GM18511 (cell line): ENCODE data around the gene WDR86.

Experiments
- ATAC-seq: cut with Tn5 transposase; IDR thresholded peaks from one replicate; pipeline ENCODE4 v1.9.1; 2021; ENCODE audit warnings: mild to moderate bottlenecking, moderate library complexity; ENCODE audit not compliant: unreplicated experiment

WDR86 gene

DNA sequence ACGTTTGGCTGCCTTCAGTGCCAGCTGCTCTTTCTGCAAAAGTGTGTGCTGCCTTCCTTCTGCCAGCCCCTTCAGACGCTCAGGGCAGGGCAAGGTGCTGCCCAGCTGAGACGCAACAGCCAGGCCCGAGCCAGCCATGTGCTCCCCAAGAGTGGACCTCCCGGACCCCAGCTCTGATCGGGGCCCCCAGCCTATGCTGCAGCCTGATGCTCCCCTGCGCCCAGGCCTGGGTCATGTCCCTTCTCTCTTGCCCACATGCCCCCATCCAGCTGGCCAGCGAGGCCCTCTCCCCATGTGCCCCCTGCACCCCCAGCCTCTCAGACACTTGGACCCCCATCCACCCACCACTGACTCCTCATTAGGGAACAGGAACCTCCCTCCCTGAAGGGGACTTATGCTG is 17.8 kb downstream of the WDR86 start:
- ATAC-seq = no peak

DNA sequence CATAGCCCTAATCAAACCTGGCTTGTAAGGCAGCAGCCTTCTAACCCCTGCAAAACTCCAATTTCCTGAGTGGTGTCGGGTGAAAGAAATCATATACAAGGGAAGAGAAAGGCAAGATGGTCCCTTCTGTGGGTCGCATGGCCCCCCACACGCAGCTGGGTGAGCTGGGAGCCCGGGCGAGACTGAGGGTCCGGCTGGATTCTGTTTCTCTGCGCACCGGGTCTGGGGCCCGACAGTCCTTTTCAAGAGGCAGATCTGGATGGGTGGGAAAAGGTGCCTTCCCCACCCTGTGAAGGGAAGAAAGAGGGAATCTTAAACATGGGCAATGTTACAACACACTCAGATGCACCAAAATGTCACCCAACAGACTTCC is 18.5 kb downstream of the WDR86 start:
- ATAC-seq = no peak

DNA sequence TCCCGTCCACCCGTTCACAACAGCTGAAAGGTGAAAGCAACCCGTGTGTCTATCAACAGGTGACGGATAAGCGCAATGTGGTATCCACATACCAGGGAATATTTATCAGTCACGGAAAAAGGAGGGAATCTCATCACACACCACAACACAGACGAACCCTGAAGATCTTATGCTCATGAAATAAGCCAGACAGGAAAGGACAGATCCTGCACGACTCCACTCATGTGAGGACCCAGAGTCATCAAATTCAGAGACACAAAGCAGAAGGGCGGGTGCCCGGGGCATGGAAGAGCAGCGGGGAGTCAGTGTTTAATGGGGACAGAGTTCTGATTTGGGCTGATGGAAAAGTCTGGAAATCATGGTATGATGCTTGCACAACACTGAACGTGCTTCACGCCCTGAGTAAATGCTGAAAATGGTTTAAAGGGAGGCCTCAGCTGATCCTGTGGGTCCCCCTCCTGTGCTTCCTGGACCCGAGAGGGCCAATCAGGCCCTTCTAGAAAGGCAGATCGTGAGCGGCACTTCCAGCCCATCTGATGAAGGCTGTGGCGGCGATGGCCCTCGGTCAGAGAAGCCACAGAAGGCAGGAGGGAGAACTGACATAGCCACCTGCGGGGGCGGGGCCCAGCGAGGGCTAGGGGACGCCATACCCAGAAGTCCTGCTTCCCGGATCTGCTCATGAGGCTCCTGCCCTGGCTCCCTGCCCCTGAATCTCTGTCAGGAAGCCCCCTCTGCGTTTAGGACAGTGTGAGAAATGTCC is 19.1 kb downstream of the WDR86 start:
- ATAC-seq = no peak

DNA sequence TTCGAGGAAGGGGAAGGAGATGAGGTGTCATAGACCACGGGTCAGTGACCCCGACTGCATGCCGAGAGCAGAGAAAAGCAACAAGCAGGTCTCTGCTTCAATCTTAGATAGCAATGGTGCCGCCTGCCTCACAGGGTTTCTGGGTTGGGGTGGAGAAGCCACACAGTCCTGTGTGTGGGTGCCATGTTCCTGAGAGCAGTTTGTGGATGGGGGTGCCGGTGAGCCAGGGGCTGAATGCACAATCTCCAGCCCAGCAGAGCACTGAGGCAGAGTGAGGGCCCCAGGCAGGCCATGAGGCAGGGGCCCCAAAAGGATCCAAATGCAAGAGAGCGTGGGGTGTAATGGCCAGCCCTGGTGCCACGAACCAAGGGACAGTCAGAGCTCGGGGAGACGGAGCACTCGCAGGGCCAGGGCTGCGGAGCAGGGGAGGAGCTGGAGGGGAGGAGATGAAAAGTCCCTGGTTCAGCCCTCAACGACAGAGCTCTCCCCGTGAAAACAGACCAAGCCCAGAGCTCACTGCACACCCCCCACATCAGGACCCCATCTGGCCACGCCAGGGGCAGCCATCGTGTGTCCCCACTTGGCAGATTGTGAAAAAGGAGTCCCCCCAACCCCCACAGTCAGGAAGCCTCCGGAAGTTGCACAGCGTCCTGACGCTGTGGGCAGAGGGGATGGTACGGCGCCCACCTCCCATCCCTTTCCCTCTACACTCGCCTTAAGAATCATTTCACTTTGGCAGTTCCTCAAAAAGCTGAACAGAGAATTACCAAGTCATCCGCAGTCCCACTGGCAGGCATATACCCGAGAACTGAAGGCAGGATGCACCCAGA is 19.9 kb downstream of the WDR86 start:
- no peak for ATAC-seq

DNA sequence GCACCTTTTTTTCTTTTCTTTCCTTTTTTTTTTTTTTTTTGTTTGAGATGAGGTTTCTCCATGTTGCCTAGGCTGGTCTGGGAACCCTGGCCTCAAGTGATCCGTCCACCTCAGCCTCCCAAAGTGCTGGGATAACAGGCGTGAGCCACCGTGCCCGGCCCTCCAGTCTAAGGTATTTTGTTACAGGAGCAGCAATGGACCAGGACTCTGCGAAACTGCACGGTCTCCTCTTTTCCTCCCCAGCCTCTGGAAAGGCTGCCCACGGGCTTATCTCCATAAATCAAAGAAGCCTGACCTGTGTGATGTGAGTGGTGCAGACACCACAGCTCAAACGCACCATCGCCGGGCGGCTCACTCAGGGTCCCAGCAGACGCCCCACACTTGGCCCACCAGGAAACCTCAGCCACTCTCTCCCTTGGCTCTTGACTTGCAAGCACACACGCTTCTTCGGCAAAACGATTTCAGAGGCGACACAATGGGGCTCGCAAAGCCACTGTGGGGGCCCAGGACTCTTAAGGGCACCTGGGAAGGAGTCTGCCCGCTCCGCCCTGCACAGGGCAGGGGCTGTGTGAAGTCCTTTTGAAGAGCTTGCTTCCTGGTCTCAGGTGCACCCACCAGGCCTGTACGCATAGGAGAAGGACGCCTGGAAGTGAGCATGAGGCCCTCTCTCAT is 20.6 kb downstream of the WDR86 start:
- ATAC-seq = no peak

DNA sequence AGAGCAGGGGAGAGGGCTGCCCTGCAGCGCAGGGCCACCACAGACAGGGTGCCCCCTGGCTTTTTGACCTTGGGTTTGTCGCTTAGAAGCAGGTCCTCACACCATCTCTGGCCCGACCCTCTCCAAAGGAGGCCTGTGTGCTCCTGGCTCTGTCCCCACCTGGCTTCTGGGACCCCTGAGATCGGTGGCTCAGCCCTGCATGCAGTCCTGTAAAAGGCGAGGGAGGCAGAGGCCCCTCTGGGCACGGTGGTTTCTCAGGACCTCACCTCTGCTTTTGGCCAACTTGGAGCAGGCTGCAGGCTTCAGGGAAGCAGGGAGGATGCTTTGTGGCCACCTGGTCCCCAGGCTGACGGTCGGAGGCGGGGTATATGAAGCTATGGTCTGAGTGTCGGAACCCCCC is 21.4 kb downstream of the WDR86 start:
- ATAC-seq = no peak

DNA sequence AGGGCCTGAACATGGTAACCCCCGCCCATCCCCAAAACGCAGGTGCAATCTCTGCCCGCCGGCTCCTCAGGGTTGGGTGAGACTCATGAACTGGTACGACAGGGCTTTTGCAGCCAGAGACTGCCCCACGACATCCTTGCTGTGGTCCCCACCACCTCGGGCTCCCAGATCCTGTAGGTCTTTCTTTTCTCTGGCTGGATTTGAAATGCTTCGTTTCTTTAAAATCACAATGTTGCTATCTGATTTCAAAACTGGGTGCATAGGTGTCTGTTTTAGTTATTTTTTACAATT is 21.9 kb downstream of the WDR86 start:
- ATAC-seq = no peak

DNA sequence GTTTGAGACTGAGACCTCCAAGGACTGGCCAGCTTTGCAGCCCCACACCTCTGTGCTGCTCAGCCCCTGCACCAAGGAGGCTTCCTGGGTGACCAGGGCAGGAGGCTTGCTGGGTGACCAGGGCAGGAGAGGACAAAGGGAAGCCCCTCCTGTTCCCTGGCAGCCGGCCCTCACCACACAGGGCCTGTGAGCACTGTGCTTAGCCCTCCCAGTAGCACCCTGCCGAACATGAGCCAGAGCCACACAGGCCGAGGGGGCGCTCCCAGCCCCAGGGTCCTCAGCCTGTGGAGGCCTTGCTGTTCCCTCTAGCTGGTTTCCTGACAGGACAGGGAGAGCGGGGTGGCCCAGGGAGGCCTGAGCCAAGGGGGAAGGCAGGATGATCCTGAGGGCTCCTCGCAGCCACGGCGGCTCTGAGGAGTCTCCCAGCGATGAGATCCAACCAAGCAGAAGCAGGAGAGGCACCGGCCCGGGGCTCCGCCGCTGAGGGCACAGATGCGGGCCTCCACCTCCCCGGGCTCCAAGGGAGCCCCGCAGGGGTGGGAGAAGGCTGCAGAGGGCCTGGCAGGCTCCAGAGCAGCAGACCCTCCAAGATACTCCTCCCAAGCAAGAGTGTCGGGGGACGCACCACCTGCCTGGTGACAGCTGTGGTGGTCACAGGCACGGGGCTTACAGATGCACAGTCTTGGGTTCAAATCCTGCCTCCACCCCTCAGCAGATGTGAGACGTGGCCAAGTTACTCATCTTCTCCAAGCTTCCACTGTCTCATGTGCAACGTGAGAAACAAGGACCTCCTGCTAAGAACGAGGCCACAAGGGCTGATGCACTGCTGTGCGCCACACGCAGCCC is 22.5 kb downstream of the WDR86 start:
- no peak for ATAC-seq

DNA sequence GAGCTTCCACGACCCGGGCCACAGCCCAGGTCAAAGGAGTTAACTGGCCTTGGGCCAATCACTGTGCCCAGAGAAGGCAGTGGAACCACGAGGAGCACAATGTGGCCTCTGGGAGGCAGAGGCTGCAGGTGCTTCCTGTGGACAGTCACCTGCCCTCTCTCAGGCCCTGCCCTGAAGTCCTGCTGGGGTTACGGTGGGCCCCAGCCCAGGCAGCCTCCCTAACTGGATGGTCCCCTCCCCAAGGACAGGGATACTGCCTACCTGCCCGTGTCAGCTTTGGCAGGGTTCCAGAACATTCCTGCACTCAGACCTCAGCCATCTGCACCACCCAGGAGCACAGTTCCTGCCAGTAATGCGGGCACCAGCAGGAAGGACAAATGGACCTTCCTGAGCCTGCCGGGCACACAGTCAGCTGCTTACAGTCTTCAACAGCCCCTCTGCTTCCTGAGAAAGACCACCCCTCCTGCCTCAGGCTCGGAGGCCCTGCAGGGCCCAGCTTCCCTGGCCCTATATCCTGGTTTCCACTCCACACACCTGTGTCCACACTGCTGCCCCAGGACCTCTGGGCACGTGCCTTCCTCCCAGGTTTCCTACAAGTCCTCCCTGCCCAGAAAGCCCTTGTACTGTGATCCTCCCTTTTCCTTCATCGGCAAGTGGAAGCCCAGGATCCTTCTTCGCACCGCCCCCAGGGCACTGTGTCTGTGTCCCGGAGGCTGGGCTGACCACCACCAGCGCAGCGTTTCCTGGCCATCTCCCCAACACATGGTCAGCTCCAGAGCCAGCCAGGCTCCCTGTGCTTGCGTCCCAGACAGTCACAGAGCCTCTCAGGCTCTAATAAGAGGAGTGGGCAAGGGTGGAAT is 23.3 kb downstream of the WDR86 start:
- ATAC-seq = no peak

DNA sequence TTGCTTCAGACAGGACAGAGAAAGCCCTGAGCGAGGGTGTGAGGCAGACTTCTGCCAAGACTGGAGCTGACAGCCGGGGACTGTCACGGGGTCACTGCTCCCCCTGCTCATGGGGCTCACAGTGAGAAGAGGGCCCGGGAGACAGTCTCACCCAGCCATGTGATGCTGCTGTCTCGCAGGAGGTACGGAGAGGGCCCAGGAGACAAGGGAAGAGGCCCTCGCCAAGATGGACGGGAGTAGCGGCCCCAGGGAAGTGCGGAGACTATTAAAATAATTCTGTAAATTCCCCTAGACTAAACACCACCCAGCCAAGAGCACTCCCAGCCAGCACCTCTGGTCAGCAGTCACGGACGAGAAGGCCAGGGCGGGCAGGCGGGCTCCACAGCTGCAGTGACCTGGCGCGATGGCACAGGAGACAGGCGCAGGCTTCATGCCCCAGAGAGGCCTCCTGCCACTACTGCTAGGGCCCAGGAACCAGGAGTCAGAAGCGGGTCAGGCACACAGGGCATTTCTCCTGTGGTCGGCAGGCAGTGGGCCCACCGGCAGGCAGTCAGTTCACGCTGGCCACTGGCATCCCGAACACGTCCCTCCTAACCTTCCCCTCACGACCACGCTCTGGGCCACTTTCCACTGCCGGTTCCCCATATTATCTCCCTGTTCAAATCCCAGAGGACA is 24.1 kb downstream of the WDR86 start:
- no peak for ATAC-seq

DNA sequence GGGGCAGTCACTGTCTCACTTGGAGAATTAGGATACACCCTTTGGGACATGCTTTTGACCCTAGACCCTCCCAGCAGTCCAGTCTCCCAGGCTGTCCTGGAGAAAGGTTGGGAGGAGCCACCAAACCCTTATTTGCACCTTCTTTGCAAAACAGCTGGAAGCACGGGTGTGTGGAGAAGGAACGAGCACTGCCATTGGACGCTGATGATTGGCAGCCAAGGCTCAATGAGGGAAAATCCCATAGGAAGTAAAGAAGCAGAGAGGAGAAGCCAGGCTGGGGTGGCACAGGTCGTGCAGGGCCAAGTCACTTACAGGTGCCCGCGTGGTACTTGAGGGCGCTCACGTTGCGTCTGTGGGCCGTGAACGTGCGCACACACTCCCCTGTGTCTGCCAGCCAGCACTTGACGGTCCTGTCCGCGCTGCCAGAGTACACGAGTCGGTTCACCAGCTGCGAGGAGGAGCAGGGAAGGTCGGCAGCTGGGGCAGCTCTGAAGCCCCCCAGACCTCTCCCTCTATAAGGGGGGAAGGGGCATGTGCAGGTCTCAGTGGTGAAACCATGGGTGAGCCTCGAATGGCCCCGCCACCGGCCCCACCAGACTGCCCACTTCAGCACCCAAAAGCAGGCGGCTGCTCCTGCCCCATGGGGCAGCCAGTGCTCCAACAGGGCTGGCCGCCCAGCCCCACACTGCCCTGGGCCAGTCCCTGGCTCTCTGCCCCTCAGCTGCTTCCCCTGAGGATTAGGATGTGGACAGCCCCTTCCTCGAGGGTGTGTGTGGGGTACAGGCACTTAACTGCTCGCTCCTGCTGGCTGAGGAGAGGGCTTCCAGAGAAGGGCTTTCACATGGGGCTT is 24.8 kb downstream of the WDR86 start:
- ATAC-seq = no peak

DNA sequence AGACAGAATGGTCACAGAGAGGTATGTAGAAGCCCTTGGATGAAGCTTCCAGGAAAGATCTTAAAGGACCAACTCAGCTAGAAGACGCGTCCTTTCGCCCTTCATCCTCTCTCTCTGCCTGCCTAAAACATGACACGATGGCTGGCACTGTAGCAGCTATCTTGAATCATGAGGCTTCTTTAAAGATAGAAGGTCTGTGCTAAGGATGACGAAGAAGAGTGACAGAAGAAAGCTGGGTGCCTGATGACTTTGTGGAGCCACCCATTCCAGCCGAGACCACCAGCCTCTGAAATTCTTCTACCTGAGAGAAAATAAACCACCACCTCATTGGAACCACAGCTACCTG is 25.5 kb downstream of the WDR86 start:
- no peak for ATAC-seq

DNA sequence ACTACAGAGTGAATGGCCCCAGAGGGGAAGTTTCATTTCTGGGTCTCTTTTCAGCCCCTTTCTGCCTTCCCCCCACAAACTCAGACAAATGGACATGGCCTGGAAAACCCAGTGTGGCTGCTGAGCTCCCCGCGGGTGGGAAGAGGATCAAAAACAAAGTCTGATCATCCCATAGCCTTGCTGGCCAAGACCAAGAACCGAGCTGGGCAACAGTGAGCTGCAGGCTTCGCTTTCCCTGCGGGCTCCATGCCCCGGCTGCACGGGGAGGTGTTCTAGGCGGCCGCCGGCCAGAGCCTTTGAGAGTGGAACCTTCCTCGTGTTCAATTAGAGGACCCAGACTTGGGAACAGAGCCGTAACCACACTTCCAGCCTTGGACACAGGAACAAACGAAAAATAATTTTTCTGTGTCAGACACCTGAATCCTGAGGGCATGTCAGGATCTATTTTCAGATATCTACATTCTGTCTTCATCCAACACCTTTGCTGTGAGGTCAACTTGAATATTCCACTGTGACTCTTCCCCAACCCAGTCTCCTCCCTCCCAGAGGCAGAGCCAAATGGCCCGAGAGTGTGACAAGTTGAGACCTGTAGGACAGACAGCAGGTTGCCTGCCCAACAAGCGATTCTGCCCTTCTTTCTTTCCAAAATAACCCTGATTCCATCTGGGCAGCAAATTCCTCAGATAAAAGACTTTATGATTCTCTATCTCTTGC is 26.0 kb downstream of the WDR86 start:
- no peak for ATAC-seq

DNA sequence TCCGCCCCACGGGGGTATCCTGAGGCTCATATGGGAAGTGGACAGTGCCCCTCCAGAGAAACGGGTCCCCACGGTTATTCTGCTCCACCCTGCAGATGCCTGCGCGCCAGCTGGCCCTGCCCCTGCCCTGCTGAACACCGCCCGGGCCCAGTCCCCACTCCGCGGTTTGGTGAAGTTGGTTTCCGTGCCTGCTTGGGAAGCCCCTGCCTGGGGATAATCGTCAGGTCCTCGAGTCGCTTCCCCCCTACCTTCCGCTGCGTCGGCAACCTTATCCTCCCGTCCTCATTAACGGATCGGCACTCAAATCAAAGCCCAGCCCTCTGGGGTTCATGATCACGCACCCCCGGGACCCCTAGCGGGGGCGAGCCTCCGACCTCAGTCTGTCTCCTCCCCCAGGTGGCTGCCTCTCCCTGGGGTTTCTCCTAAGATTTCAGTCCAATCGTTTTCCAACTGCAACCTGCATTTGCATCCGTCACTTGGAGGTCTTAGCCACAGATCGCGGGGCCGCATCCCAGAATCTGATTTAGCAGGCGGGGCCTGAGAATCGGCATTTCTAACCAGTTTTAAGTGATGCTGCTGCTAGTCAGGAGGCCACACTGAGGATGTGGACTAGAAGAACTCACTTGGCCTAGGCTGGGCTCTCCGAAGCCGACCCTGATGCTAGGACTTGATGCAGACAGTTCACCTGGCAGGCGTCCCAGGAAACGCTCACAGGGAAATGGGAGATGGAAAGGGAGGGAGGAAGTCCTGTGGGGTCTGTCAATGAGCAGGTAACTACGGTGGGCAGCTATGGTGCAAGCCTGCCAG is 27.6 kb downstream of the WDR86 start:
- ATAC-seq = no peak

DNA sequence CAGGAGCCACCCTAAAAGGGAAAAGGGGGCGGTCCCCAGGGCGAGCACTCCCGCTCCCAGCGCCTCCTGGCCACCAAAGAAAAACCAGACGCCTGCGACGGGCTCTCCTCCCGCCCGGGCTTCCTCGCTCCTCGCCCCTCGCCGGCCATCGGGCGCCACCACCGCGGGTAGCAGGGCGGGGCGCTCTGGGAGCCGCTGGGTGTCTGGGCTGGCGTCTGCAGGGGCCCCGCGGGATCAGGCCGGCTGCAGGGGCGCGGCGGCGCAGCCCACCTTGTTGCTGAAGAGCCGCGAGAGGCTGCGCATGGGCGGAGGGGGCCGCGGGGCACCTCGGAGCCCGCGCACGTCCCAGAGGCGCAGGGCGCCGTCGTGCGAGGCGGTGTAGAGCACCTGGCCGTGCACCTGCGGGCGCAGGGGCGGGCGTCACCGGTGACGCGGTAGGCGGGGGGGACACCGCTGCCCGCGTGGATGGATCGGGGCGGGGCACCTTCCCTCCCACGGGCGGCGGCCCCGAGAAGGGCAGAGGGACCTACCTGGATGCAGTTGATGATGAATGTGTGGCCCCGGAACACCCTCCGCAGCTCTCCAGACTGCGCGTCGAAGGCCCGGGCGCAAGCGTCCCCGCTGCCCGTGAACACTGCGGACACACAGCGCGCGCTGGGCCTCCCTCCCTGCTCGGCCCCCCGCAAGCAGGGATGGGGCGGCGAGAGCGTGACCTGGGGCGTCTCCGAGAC is 28.3 kb downstream of the WDR86 start:
- no peak for ATAC-seq

DNA sequence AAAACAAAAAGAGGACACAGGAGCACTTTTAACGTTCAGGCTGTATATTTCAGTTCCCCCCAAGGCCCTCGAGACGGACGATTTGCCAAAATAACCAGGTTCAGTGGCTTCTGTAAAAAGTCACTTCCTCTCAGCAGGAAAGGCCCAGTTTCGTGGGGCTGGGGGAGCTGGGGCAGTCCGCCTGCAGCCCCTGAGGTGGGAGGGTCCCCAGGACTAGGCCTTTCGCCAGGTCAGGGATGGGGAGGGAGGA is 28.8 kb downstream of the WDR86 start:
- ATAC-seq = no peak
